Activated naive CD4-positive, alpha-beta T cell (primary cell): ENCODE data around the gene TRIM69.
"Not testable (repeated sequence)": the region's sequence is repeated elsewhere in the genome, so short reads cannot be mapped to it uniquely, and the experiment has no call there.

ENCODE experiments used
- DNase-seq, 4 experiments: peaks; one replicate each; lab custom pipeline; 2025; lab: John Stamatoyannopoulos, UW

The TRIM69 gene, protein sequence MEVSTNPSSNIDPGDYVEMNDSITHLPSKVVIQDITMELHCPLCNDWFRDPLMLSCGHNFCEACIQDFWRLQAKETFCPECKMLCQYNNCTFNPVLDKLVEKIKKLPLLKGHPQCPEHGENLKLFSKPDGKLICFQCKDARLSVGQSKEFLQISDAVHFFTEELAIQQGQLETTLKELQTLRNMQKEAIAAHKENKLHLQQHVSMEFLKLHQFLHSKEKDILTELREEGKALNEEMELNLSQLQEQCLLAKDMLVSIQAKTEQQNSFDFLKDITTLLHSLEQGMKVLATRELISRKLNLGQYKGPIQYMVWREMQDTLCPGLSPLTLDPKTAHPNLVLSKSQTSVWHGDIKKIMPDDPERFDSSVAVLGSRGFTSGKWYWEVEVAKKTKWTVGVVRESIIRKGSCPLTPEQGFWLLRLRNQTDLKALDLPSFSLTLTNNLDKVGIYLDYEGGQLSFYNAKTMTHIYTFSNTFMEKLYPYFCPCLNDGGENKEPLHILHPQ

DNA sequence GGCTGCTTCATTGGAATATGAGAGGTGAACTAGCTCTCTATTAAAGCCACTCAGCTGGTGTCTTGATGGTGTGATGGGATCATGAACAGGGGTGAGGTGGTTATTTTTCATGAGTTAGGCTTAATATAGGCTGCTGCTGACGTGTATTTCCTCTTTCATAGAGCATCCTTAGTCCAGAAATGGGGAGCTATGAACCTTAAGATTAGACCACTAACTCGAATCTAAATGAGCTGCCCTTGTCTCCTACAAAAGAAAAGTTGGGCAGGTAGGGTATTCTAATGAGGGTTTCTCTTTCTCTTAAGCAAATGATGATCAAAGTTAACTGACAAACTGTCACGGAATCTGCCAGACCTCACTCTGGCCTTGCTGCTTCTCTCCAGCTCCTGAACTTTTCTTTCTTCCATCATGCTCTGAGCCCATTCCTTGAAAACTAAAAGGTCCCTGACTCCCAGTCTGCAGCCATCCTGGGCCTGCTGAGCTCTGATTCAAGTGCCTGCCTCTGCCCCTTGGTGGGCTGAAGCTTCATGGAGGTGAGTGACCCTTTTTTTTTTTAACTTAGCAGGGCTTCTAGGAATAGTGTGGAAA is at the start of gene TRIM69:
Gene TRIM69 (plus strand): TSS at position 348 of the 585 bp plus-strand sequence. CDS start 177 bp downstream, at position 525.
- no peak for DNase-seq

DNA sequence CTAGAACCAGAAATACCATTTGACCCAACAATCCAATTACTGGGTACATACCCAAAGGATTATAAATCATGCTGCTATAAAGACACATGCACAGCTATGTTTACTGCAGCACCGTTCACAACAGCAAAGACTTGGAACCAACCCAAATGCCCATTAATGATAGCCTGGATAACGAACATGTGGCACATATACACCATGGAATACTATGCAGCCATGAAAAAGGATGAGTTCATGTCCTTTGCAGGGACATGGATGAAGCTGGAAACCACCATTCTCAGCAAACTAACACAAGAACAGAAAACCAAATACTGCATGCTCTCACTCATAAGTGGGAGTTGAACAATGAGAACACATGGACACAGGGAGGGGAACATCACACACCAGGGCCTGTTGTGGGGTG is 47.0 kb upstream of the TRIM69 start:
- DNase-seq, result not testable (repeated sequence)

DNA sequence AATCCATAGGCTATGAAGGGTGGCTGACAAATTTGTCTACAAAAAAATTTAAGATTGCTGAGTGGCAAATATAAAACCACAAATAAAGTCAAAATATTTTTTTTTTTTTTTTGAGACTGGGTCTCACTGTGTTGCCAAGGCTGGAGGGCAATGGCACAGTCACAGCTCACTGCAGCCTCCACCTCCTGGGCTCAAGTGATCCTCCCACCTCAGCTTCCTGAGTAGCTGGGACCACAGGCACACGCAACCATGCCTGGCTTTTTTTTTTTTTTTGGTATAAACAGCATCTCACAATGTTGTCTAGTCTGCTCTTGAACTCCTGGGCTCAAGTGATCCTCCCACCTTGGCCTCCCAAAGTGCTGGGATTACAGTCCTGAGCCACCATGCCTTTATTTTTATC is 46.1 kb upstream of the TRIM69 start:
- not testable (repeated sequence) for DNase-seq

DNA sequence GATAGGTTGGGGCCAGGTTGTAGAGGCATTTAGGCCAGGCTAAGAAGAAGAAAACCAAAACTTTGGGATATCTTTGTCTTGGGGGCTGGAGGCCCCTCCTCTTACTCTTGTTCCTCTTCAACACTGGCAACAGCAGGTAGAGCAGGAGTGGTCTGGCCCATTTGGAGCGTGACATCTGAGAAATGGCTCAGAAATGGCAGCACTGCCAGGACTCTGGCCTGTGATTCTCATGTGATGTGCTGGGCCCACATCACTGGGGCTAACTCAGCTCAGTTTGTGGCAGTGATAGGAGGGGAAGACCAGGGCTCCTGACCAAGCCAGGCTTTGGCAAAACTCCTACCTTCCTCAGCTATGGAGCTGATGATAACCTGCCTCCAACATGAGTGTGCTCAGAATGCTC is 43.7 kb upstream of the TRIM69 start:
- DNase-seq, result no peak

DNA sequence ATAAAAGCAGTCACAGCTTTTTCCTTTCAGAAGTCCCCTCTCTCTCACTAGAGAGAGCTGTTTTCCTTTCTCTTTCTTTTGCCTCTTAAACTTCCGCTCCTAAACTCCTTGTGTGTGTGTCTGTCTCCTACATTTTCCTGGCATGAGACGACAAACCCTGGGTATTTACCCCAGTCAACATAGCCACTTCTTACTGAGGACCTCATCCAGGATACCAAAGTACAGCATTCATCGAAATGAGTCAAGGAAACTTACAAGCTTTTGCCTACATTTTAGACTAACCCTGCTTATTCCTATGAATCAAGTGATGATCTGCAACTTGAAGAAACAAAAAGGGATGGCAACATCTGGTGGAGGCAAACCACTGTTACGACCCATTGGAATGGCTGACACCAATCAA is 41.9 kb upstream of the TRIM69 start:
- no peak for DNase-seq

DNA sequence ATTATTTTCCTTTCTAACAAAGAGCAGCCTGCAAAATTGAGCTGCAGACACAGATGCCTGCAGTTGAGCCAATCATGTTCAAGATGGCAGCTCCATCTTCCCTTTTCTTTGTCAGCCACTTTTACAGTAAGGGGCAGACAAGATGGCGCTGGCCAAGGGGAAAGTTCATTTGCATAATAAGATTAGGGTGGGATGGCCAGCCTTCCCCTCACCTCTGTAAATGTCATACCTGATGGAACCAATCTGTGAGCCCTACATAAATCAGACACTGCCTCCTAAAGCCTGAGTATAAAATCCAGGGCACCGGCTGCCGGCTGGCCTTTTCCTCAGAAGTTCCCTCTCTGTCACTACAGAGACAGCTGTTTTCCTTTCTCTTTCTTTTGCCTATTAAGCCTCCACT is 41.0 kb upstream of the TRIM69 start:
- DNase-seq, result no peak

DNA sequence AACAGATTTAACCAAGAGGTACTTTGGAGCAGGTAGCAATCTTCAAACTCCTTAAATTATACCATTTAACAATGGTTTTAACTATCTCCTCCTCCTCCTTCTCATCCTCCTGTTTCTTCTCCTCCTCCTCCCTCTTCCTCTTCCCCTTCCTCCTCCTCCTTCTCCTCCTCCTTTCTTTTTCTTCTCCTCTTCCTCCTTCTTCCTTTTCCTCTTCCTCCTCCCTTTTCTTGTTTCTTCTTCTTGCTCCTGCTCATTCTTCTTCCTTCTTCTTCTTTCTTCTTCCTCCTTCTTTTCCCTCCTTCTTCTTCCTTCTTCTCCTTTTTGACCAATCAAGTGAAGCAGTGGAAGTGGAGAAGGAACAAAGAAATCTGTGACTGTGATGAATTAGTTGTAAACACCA is 39.3 kb upstream of the TRIM69 start:
- DNase-seq, result no peak

DNA sequence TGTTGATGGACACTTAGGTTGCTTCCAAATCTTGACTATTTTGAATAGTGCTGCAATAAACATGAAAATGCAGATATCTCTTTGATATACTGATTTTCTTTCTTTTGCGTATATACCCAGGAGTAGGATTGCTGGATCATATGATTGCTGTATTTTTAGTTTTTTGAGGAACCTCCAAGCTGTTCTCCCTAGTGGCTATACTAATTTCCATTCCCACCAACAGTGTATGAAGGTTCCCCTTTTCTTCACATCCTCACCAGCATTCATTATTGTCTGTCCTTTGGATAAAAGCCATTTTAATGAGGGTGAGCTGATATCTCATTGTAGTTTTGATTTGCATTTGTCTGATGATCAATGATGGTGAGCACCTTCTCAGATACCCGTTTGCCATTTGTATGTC is 37.7 kb upstream of the TRIM69 start:
- no peak for DNase-seq

DNA sequence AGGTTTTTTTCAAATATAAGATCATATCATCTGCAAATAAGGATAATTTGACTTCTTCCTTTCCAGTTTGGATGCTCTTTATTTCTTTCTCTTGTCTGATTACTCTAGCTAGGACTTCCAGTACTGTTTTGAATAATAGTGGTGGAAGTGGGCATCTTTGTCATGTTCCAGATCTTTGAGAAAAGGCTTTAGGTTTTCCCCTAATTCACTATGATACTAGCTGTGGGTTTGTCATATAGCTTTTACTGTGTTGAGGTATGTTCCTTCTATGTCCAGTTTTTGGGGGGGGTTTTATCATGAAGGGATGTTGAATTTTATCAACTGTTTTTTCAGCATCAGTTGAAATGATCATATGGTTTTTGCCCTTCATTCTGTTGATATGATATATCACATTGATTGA is 35.7 kb upstream of the TRIM69 start:
- DNase-seq, result not testable (repeated sequence)

DNA sequence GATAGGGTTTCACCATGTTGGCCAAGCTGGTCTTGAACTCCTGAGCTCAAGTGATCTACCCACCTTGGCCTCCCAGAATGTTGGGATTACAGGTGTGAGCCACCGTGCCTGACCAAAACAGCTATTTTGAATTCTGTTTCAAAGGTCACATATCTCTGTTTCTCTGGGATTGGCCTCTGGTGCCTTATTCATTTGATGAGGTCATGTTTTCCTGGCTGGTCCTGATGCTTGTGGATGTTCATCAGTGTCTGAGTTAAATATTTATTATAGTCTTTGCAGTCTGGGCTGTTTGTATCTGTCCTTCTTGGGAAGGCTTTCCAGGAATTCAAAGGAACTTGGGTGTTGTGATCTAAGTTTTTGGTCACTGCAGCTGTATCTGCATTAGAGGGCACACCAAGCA is 30.3 kb upstream of the TRIM69 start:
- DNase-seq, result no peak

DNA sequence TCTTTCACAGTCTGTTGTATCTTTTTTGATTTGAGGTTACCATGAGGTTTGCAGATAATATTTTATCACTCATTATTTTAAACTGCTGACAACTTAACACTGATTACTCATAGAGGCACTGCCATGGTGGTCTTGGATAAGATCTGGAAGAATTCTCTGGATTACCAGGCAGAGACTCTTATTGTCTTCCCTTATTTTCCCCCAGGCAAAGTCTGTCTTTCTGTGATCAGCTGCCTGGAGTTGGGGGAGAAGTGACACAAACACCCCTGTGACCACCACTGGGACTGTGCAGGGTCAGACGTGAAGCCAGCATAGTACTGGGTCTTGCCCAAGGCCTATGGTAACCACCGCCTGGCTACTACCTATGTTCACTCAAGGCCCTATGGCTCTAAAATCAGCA is 29.9 kb upstream of the TRIM69 start:
- DNase-seq, result no peak

DNA sequence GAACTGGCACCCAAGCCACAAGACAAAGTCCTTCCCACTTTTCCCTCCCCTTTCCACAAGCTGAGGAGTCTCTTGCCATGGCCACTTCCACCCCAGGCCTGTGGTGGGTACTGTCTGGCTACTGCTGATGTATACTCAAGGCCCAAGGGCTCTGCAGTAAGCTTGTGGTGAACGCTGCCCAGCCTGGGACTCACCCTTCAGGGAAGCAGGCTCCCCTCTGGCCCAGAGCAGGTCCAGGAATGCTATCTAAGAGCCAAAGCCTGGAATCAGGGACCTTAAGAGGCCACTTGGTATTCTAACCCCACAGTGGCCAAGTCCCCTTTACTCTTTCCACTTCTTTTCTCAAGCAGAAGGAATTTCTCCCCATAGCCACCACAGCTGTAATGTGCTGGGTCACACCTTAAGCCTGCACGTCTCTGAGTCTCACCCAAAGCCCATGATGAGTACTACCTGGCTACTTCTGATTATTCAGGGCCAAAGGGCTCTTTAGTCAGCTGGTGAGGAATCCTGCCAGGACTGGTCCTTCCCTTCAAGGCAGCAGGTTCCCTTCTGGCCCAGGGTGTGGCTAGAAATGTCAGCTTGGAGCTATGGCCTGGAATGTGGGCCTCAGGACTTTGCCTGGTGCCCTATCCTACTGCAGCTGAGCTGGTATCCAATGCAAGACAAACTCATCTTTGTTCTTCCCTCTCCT is 29.2 kb upstream of the TRIM69 start:
- DNase-seq, result no peak

DNA sequence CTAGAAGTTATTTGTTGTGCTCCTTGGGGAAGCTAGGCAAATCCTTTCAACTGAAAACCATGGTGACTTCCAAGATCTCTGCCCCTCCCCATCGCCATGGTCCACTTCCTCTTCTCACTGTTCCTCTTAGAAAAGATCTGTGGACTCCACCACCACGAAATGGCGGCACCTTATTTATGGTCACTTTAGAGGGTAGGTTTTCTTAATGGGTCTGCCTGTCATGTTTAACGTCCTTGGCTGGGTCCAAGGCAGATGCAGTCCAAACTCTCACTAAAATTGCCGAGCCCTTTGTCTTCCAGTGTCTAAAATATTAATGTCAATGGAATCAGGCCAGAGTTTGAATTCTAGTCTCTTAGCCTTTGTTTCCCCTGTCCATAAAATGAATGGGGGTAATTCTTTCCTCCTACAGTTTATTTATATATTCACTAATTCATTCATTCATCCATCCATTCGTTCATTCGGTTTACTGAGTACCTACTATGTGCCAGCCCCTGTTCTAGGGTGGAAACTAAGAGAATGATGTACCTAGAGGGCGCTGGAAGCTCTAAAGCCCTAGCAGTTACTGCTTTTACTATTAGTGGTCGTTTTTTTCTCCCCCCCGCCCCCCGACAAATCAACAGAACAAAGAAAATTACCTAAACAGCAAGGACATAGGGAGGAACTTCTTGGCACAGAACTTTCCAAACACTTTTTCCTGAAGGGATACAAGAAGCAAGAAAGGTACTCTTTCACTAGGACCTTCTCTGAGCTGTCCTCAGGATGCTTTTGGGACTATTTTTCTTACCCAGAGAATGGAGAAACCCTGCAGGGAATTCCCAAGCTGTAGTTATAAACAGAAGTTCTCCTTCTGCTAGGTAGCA is 25.9 kb upstream of the TRIM69 start:
- DNase-seq, result peak in 2 of 4 experiments; percentile 17 to 27

DNA sequence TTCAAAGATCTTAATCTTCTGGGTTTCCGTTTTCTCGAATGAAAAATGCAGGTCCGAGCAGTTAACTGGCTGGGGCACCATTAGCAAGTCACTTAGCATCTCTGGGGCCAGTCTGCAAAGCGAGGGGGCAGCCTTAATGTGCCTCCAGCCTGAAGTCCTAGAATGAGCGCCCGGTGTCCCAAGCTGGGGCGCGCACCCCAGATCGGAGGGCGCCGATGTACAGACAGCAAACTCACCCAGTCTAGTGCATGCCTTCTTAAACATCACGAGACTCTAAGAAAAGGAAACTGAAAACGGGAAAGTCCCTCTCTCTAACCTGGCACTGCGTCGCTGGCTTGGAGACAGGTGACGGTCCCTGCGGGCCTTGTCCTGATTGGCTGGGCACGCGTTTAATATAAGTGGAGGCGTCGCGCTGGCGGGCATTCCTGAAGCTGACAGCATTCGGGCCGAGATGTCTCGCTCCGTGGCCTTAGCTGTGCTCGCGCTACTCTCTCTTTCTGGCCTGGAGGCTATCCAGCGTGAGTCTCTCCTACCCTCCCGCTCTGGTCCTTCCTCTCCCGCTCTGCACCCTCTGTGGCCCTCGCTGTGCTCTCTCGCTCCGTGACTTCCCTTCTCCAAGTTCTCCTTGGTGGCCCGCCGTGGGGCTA is 25.1 kb upstream of the TRIM69 start, which contains the start of the genes B2M and PATL2:
Gene B2M (plus strand): TSS at position 422 of the 647 bp plus-strand sequence. CDS start 30 bp downstream, at position 452.
Gene PATL2 (minus strand): TSS at position 228 of the 647 bp plus-strand sequence. CDS start 34,833 bp downstream, outside the sequence.
- DNase-seq, result peak; percentile 92 to 97 (median 96)

DNA sequence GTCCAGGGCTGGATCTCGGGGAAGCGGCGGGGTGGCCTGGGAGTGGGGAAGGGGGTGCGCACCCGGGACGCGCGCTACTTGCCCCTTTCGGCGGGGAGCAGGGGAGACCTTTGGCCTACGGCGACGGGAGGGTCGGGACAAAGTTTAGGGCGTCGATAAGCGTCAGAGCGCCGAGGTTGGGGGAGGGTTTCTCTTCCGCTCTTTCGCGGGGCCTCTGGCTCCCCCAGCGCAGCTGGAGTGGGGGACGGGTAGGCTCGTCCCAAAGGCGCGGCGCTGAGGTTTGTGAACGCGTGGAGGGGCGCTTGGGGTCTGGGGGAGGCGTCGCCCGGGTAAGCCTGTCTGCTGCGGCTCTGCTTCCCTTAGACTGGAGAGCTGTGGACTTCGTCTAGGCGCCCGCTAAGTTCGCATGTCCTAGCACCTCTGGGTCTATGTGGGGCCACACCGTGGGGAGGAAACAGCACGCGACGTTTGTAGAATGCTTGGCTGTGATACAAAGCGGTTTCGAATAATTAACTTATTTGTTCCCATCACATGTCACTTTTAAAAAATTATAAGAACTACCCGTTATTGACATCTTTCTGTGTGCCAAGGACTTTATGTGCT is 24.5 kb upstream of the TRIM69 start:
- DNase-seq, result peak in 3 of 4 experiments; percentile 42 to 66 (median 61)

DNA sequence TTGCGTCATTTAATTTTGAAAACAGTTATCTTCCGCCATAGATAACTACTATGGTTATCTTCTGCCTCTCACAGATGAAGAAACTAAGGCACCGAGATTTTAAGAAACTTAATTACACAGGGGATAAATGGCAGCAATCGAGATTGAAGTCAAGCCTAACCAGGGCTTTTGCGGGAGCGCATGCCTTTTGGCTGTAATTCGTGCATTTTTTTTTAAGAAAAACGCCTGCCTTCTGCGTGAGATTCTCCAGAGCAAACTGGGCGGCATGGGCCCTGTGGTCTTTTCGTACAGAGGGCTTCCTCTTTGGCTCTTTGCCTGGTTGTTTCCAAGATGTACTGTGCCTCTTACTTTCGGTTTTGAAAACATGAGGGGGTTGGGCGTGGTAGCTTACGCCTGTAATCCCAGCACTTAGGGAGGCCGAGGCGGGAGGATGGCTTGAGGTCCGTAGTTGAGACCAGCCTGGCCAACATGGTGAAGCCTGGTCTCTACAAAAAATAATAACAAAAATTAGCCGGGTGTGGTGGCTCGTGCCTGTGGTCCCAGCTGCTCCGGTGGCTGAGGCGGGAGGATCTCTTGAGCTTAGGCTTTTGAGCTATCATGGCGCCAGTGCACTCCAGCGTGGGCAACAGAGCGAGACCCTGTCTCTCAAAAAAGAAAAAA is 23.9 kb upstream of the TRIM69 start:
- peak in 3 of 4 experiments; percentile 23 to 42 (median 33) for DNase-seq

DNA sequence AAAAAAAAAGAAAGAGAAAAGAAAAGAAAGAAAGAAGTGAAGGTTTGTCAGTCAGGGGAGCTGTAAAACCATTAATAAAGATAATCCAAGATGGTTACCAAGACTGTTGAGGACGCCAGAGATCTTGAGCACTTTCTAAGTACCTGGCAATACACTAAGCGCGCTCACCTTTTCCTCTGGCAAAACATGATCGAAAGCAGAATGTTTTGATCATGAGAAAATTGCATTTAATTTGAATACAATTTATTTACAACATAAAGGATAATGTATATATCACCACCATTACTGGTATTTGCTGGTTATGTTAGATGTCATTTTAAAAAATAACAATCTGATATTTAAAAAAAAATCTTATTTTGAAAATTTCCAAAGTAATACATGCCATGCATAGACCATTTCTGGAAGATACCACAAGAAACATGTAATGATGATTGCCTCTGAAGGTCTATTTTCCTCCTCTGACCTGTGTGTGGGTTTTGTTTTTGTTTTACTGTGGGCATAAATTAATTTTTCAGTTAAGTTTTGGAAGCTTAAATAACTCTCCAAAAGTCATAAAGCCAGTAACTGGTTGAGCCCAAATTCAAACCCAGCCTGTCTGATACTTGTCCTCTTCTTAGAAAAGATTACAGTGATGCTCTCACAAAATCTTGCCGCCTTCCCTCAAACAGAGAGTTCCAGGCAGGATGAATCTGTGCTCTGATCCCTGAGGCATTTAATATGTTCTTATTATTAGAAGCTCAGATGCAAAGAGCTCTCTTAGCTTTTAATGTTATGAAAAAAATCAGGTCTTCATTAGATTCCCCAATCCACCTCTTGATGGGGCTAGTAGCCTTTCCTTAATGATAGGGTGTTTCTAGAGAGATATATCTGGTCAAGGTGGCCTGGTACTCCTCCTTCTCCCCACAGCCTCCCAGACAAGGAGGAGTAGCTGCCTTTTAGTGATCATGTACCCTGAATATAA is 23.0 kb upstream of the TRIM69 start:
- no peak for DNase-seq

DNA sequence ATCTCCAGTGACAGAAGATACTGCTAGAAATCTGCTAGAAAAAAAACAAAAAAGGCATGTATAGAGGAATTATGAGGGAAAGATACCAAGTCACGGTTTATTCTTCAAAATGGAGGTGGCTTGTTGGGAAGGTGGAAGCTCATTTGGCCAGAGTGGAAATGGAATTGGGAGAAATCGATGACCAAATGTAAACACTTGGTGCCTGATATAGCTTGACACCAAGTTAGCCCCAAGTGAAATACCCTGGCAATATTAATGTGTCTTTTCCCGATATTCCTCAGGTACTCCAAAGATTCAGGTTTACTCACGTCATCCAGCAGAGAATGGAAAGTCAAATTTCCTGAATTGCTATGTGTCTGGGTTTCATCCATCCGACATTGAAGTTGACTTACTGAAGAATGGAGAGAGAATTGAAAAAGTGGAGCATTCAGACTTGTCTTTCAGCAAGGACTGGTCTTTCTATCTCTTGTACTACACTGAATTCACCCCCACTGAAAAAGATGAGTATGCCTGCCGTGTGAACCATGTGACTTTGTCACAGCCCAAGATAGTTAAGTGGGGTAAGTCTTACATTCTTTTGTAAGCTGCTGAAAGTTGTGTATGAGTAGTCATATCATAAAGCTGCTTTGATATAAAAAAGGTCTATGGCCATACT is 21.1 kb upstream of the TRIM69 start:
- no peak for DNase-seq
